ENCODE results near the gene PWP2. TPM values are rescaled to one million over a fixed set of nuclear protein-coding genes. Genes with fewer than 3 reads are reported as not detected.

Gene PWP2
- total RNA-seq, 1 experiment from 2014 or later = 6.8 TPM

DNA sequence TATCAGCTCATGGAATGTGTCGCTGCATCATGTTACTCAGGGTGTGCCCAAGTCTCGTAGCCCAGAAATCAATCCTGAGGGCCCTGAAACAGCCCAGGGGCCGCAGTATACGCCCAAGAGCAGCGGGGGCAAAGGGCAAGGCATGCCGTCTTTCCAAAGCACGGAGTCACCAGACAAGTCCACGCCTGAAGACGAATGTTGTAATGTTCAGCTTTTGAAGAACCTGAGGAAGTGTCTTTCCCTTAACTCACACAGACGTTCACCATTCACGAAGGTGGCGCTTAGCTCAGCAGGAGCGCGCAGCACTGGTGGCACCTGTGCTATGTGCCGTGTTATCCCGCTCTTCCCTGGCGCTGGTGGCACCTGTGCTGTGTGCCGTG lies 18.8 kb upstream of the PWP2 start:
- CTCF ChIA-PET = no interaction called here
- Histone ChIP-seq H3K4me3 (ENCODE audit: low read depth in 2 of 2, low read length in 2 of 2) (no peak overlapping the region), H3K27me3 (ENCODE audit: control insufficient read depth, insufficient read depth, low read length) (no peaks in the 10 kb centered on the region), H3K4me1 (ENCODE audit: control insufficient read depth, insufficient read depth, low read length) (no peaks in the 10 kb centered on the region), H3K9me3 (ENCODE audit: control insufficient read depth, insufficient read depth, low read depth, low read length) (no peaks in the 10 kb centered on the region), H3K27ac (ENCODE audit: low read length) (no peak overlapping the region), H3K36me3 (ENCODE audit: control insufficient read depth, insufficient read depth, low read length) (no peaks in the 10 kb centered on the region; the same call in none of the 2 replicates)
- POLR2A ChIA-PET = no interaction called here
- ATAC-seq (no peak), DNase-seq (ENCODE audit: low read depth, low spot score) (no peak)
- intact Hi-C loops (cut with micrococcal nuclease; ENCODE audit: unreplicated experiment) (no loop called here), in situ Hi-C loops (cut with HindIII; ENCODE audit: low pct_unique_long_range_greater_than_20kb, low sequenced_read_pairs) (no loop called here)
- TF ChIP-seq REST (IDR thresholded peaks at IDR 0.05; ENCODE audit: insufficient read depth in 1 of 2, low read depth in 2 of 2, low read length in 1 of 2) (no peak), CTCF (IDR thresholded peaks at IDR 0.05) (no peak), POLR2AphosphoS5 (IDR thresholded peaks at IDR 0.05; ENCODE audit: low read depth, low read length) (no peak), SIN3A (IDR thresholded peaks at IDR 0.05; ENCODE audit: borderline replicate concordance, insufficient read depth, low read depth, low read length) (no peak), TCF7L2 (IDR thresholded peaks at IDR 0.05; ENCODE audit: low read depth, low read length) (no peak)
- BruUV-seq (replicated peaks) = no TSS peak

- ChIA-PET CTCF (no interaction called here), POLR2A (no interaction called here)
- Histone ChIP-seq H3K4me1 (ENCODE audit: control insufficient read depth, insufficient read depth, low read length) (no peaks in the 10 kb centered on the region), H3K27ac (ENCODE audit: low read length) (no peak overlapping the region), H3K36me3 (ENCODE audit: control insufficient read depth, insufficient read depth, low read length) (no peaks in the 10 kb centered on the region; the same call in 1 of the 2 replicates), H3K27me3 (ENCODE audit: control insufficient read depth, insufficient read depth, low read length) (no peaks in the 10 kb centered on the region), H3K4me3 (ENCODE audit: low read depth in 2 of 2, low read length in 2 of 2) (no peak overlapping the region), H3K9me3 (ENCODE audit: control insufficient read depth, insufficient read depth, low read depth, low read length) (no peaks in the 10 kb centered on the region)
- DNase-seq (ENCODE audit: low read depth, low spot score) (no peak), ATAC-seq (no peak)
- in situ Hi-C loops (cut with HindIII; ENCODE audit: low pct_unique_long_range_greater_than_20kb, low sequenced_read_pairs) = no loop called here
- no TSS peak for BruUV-seq (replicated peaks)
- intact Hi-C loops (cut with micrococcal nuclease; ENCODE audit: unreplicated experiment) = no loop called here
- TF ChIP-seq SIN3A (IDR thresholded peaks at IDR 0.05; ENCODE audit: borderline replicate concordance, insufficient read depth, low read depth, low read length) (no peak), REST (IDR thresholded peaks at IDR 0.05; ENCODE audit: insufficient read depth in 1 of 2, low read depth in 2 of 2, low read length in 1 of 2) (no peak), TCF7L2 (IDR thresholded peaks at IDR 0.05; ENCODE audit: low read depth, low read length) (no peak), POLR2AphosphoS5 (IDR thresholded peaks at IDR 0.05; ENCODE audit: low read depth, low read length) (no peak), CTCF (IDR thresholded peaks at IDR 0.05) (no peak)
Observed at GRCh38 chr21:44089001-44089911, 17.9 kb upstream of the PWP2 start.

Data from Panc1 (cell line).